Natural killer cell treated with Interleukin-12 subunit alpha and Interleukin-12 subunit beta and Interleukin-15 and Interleukin-18, amount 100 ng/mL, for 72 hours (primary cell): Measurements from ENCODE around the gene RIC1. TPM values are rescaled to one million over a fixed set of nuclear protein-coding genes. Genes with fewer than 3 reads are reported as not detected.

Experiments
- ATAC-seq, 2 donors: fragments of 150-1000 bp; cut with Tn5 transposase in 1 of 2; sonication (Bioruptor Pico), chemical (Tn5 transposase) in 1 of 2; 2 replicates each; pipeline ENCODE4 v1.10.0; 2021
- DNase-seq: peaks from one replicate; pipeline ENCODE4 v3.0.0; 2022; ENCODE audit warnings: low spot score
- H3K27ac Mint-ChIP-seq, 2 donors: 1 replicate in 1 of 2; 2 replicates in 1 of 2; pipeline ENCODE4 v1.8.0; 2022; ENCODE audit warnings: mixed read lengths in 2 of 2, mild to moderate bottlenecking in 1 of 2, moderate library complexity in 1 of 2
- H3K27me3 Mint-ChIP-seq, 2 donors: 1 replicate in 1 of 2; 2 replicates in 1 of 2; pipeline ENCODE4 v1.8.0; 2022; ENCODE audit warnings: mixed read lengths in 2 of 2
- H3K36me3 Mint-ChIP-seq: one replicate; pipeline ENCODE4 v1.8.0; 2022; ENCODE audit warnings: mixed read lengths
- H3K4me1 Mint-ChIP-seq, 2 donors: 1 replicate in 1 of 2; 2 replicates in 1 of 2; pipeline ENCODE4 v1.8.0; 2022; ENCODE audit warnings: low read depth in 2 of 2, mixed read lengths in 2 of 2, mild to moderate bottlenecking in 1 of 2
- H3K4me3 Mint-ChIP-seq: one replicate; pipeline ENCODE4 v1.8.0; 2022; ENCODE audit warnings: mixed read lengths
- H3K9me3 Mint-ChIP-seq: 2 replicates; pipeline ENCODE4 v1.8.0; 2022; ENCODE audit warnings: mixed read lengths
- total RNA-seq, 2 donors: library from RNA; stranded (reverse); gene quantifications; one replicate each; pipeline ENCODE4 v1.2.3, GENCODE V29; 2022

RIC1 gene
- total RNA-seq, 2 donors from 2014 or later, result 25.4 to 36.1 TPM

- Mint-ChIP-seq H3K27ac (no peak overlapping the region), H3K4me1 (peaks cover 6 to 7% of the 10 kb centered on the region in 2 donors), H3K36me3 (peaks cover 10% of the 10 kb centered on the region), H3K4me3 (no peak overlapping the region), H3K9me3 (no peaks in the 10 kb centered on the region), H3K27me3 (no peaks in the 10 kb centered on the region)
- DNase-seq (no peak), ATAC-seq (no peak)
Measured at GRCh38 chr9:5800969-5801738, 172.2 kb downstream of the RIC1 start.

- no peak overlapping the region for H3K4me3 Mint-ChIP-seq
- no peak overlapping the region for H3K27ac Mint-ChIP-seq
- no peak for DNase-seq
- peaks cover 5% of the 10 kb centered on the region for H3K36me3 Mint-ChIP-seq
- no peaks in the 10 kb centered on the region for H3K27me3 Mint-ChIP-seq
- no peak for ATAC-seq
- H3K9me3 Mint-ChIP-seq, result no peaks in the 10 kb centered on the region
- H3K4me1 Mint-ChIP-seq, result peaks cover 2 to 7% of the 10 kb centered on the region in 2 donors
Measured at GRCh38 chr9:5801739-5802113, 172.8 kb downstream of the RIC1 start.

- Mint-ChIP-seq H3K4me3 (no peak overlapping the region), H3K36me3 (peaks cover 9% of the 10 kb centered on the region), H3K9me3 (no peaks in the 10 kb centered on the region), H3K27me3 (no peaks in the 10 kb centered on the region), H3K4me1 (peaks cover 7% of the 10 kb centered on the region in 2 donors), H3K27ac (no peak overlapping the region)
- ATAC-seq (no peak), DNase-seq (no peak)
Measured at GRCh38 chr9:5805478-5805877, 176.6 kb downstream of the RIC1 start.

- DNase-seq, result no peak
Measured at GRCh38 chr9:5811751-5812150, 182.8 kb downstream of the RIC1 start.

GRCh38 chr9:5813824-5814223, 184.9 kb downstream of the RIC1 start:
- no peak overlapping the region for H3K27ac Mint-ChIP-seq
- ATAC-seq, result no peak

More at GRCh38 chr9:5811751-5812150, 182.8 kb downstream of the RIC1 start:
- H3K27ac Mint-ChIP-seq, result no peak overlapping the region
- H3K4me3 Mint-ChIP-seq, result no peak overlapping the region
- no peak for ATAC-seq
- H3K27me3 Mint-ChIP-seq, result no peaks in the 10 kb centered on the region
- H3K36me3 Mint-ChIP-seq, result peaks cover 22% of the 10 kb centered on the region
- no peaks in the 10 kb centered on the region for H3K9me3 Mint-ChIP-seq
- peaks cover 0 to 7% of the 10 kb centered on the region in 2 donors for H3K4me1 Mint-ChIP-seq

DNA sequence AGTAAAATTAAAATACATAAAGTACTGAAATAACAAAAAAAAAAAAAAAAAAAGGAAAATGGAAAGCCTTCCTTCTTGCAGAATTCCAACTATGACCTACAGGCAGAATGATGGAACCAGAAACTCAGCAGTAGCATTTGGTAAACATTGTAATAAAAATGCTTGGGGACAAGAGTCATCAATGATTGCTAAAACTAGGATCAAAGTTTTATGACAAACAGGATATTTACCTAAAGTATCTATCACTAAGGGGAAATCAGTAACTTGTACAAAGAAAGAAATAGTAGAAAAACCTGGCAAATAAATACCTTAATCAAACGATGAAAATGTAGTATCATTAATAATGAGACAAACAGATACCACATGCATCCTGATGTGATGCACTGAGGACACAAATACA, 186.6 kb downstream of the RIC1 start:
- H3K36me3 Mint-ChIP-seq, result peaks cover 23% of the 10 kb centered on the region
- no peak for ATAC-seq

More at GRCh38 chr9:5813824-5814223, 184.9 kb downstream of the RIC1 start:
- Mint-ChIP-seq H3K36me3 (peaks cover 31% of the 10 kb centered on the region), H3K4me3 (no peak overlapping the region), H3K9me3 (no peaks in the 10 kb centered on the region), H3K4me1 (peaks cover 0 to 2% of the 10 kb centered on the region in 2 donors), H3K27me3 (no peaks in the 10 kb centered on the region)
- no peak for DNase-seq

GRCh38 chr9:5817862-5818261, 189.0 kb downstream of the RIC1 start:
- peaks cover 9% of the 10 kb centered on the region for H3K36me3 Mint-ChIP-seq
- ATAC-seq (no peak), DNase-seq (no peak)
- H3K4me3 Mint-ChIP-seq, result no peak overlapping the region
- H3K27ac Mint-ChIP-seq, result peak overlapping the region in 1 of 2 donors; percentile 1
- H3K4me1 Mint-ChIP-seq, result peaks cover 0 to 8% of the 10 kb centered on the region in 2 donors
- H3K9me3 Mint-ChIP-seq, result no peaks in the 10 kb centered on the region
- H3K27me3 Mint-ChIP-seq, result no peaks in the 10 kb centered on the region

More for the DNA sequence above, 186.6 kb downstream of the RIC1 start:
- no peak overlapping the region for H3K27ac Mint-ChIP-seq
- no peak for DNase-seq
- no peaks in the 10 kb centered on the region for H3K27me3 Mint-ChIP-seq
- no peaks in the 10 kb centered on the region for H3K9me3 Mint-ChIP-seq
- H3K4me1 Mint-ChIP-seq, result peaks cover 2 to 8% of the 10 kb centered on the region in 2 donors
- no peak overlapping the region for H3K4me3 Mint-ChIP-seq

DNA sequence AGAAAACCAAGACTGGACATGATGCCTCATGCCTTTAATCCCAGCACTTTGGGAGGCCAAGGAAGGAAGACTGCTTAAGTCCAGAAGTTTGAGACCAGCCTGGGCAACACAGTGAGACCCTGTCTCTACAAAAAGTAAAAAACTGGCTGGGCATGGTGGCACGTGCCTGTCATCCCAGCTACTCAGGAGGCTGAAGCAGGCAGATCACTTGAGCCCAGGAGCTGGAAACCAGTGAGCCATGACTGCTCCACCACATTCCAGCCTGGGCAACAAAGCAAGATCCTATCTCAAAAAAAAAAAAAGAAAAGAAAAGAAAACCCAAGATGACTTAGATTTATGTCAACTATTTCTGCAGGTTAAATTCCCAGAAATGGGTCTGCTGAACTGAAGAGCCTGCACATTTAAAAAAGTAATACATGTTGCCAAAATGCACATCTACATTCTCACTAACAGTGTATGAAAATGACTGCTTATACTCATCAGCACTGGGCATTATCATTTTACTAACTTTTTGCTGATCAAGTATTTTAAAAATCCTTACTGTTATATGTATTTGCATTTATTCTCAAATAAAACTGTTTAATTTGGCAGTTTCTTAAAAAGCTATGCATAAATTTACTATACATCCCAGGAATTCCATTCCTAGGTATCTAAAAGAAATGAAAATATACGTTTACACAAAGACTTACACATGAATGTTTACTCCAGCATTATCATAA, 189.7 kb downstream of the RIC1 start:
- Mint-ChIP-seq H3K36me3 (peaks cover 9% of the 10 kb centered on the region), H3K4me3 (no peak overlapping the region), H3K4me1 (peaks cover 0 to 8% of the 10 kb centered on the region in 2 donors)

DNA sequence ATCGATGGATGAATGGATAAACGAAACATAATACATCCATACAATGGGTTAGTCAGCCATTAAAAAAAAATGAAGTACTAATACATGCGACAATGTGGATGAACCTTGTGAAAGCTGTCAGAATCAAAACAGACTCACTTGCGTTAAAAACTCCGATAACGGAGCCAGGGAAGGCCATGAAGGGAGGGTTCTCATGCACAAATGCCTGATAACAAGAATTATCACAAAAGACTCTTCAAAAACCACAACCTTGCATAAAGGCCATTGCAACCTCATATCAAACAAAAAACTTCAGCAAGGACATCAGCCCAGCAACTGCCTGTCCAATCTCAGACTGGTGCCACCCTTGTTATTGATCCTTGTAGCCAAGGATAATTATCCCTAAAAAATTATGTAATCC, 190.3 kb downstream of the RIC1 start:
- H3K4me3 Mint-ChIP-seq, result no peak overlapping the region
- no peak overlapping the region for H3K27ac Mint-ChIP-seq
- peaks cover 0 to 8% of the 10 kb centered on the region in 2 donors for H3K4me1 Mint-ChIP-seq
- no peaks in the 10 kb centered on the region for H3K9me3 Mint-ChIP-seq
- H3K36me3 Mint-ChIP-seq, result peaks cover 9% of the 10 kb centered on the region
- ATAC-seq (no peak), DNase-seq (no peak)
- H3K27me3 Mint-ChIP-seq, result no peaks in the 10 kb centered on the region

More for the DNA sequence above, 189.7 kb downstream of the RIC1 start:
- Mint-ChIP-seq H3K27ac (peak overlapping the region in 1 of 2 donors; percentile 1), H3K9me3 (no peaks in the 10 kb centered on the region), H3K27me3 (no peaks in the 10 kb centered on the region)
- ATAC-seq (no peak), DNase-seq (no peak)

- no peak overlapping the region for H3K27ac Mint-ChIP-seq
- H3K4me3 Mint-ChIP-seq, result no peak overlapping the region
- ATAC-seq (no peak), DNase-seq (no peak)
- peaks cover 6 to 10% of the 10 kb centered on the region in 2 donors for H3K4me1 Mint-ChIP-seq
- no peaks in the 10 kb centered on the region for H3K9me3 Mint-ChIP-seq
- H3K36me3 Mint-ChIP-seq, result peaks cover 9% of the 10 kb centered on the region
- no peaks in the 10 kb centered on the region for H3K27me3 Mint-ChIP-seq
Measured at GRCh38 chr9:5820425-5820824, 191.5 kb downstream of the RIC1 start.

DNA sequence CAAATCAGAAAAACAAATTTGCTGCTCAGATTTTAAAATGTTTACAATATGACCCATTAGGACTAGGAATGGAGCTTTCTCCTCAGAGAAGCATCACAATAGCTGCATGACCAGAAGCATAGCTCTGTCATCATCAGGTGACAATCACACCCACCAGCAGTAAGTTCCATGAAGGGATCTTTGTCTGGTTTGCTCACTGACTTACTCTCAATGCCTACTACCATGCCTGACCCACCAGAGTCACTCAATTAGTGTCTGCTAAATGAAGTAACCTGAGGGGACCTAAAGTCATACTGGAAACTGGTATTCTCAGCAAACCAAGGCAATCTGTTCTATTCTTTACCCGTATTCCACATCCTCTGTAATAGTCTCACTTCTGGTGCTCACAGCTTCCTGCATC, 196.3 kb downstream of the RIC1 start:
- no peak overlapping the region for H3K4me3 Mint-ChIP-seq
- no peak for DNase-seq
- no peaks in the 10 kb centered on the region for H3K9me3 Mint-ChIP-seq
- peaks cover 16 to 21% of the 10 kb centered on the region in 2 donors for H3K4me1 Mint-ChIP-seq
- no peaks in the 10 kb centered on the region for H3K36me3 Mint-ChIP-seq
- H3K27me3 Mint-ChIP-seq, result no peaks in the 10 kb centered on the region
- H3K27ac Mint-ChIP-seq, result peak overlapping the region in 1 of 2 donors; percentile 65
- peak in 1 of 2 donors; percentile 45 for ATAC-seq

Other genes with a start within 250 kb of the RIC1 start
- 10 to 100 TPM; 30.7 to 47.4 TPM for gene PLGRKT, start 191.2 kb upstream of the RIC1 start, total RNA-seq
- 100 to 1,000 TPM in 1 of 2 donors, 10 to 100 TPM in 1; 97.1 to 242 TPM for gene CD274, start 178.6 kb upstream of the RIC1 start, total RNA-seq
- 1 to 10 TPM in 1 of 2 donors, under 1 TPM in 1; 0.55 to 1.7 TPM for gene PDCD1LG2, start 118.6 kb upstream of the RIC1 start, total RNA-seq
- 10 to 100 TPM; 17.7 to 28.0 TPM for gene ERMP1, start 204.0 kb downstream of the RIC1 start, total RNA-seq